Left cardiac atrium (tissue), 4 donors: ENCODE data around the gene KCNQ5. TPM values are rescaled to one million over a fixed set of nuclear protein-coding genes. Genes with fewer than 3 reads are reported as not detected.

ENCODE experiments used
- ATAC-seq, 2 donors: fragments of 200-7000 bp; cut with Tn5 transposase; one replicate each; pipeline ENCODE4 v1.9.1; 2020; ENCODE audit warnings: mild to moderate bottlenecking in 2 of 2, moderate library complexity in 2 of 2
- DNase-seq: peaks from one replicate; pipeline ENCODE4 v3.0.0-alpha.2; 2020
- intact Hi-C, 2 donors: fragments of 100-400 bp; cut with DNase I; formaldehyde crosslinking; loops; one replicate each; pipeline versions ENCODE4 v1.14.1 to v1.15.1; 2022 to 2023
- total RNA-seq, 2 donors: library from RNA; stranded (reverse); fragmentation: NEBNext Ultra II Directional; extraction: Animal tissue kit (Norgen Biotek cat#: 25700); gene quantifications; one replicate each; pipeline ENCODE4 v1.2.1, GENCODE V29; 2021
- donor health status: DM: no; HTN: yes; CAD: no.
- donor health status: DM: no; HTN: yes; CAD: no; lungs with severe emphysema.
- donor health status: DM: yes; HTN: yes; CAD: no.
- donor health status: Dilated cardiomyopathy.

Gene KCNQ5
- total RNA-seq, 2 donors from 2014 or later: 0.16 to 0.44 TPM

GRCh38 chr6:72635636-72636035, 13.8 kb downstream of the KCNQ5 start:
- DNase-seq: no peak
- no peak for ATAC-seq
- intact Hi-C loops: no loop called here

GRCh38 chr6:72636215-72636614, 14.4 kb downstream of the KCNQ5 start:
- DNase-seq (no peak), ATAC-seq (no peak)
- intact Hi-C loops: no loop called here

GRCh38 chr6:72636786-72637185, 14.9 kb downstream of the KCNQ5 start:
- ATAC-seq (no peak), DNase-seq (no peak)
- intact Hi-C loops: no loop called here

GRCh38 chr6:72639920-72640614, 18.2 kb downstream of the KCNQ5 start:
- intact Hi-C loops: no loop called here
- ATAC-seq: no peak
- no peak for DNase-seq

GRCh38 chr6:72640615-72640930, 18.7 kb downstream of the KCNQ5 start:
- intact Hi-C loops: no loop called here
- no peak for ATAC-seq
- DNase-seq: no peak

- intact Hi-C loops: no loop called here
- no peak for DNase-seq
- ATAC-seq: no peak
Observed at GRCh38 chr6:72642435-72642834, 20.6 kb downstream of the KCNQ5 start.

GRCh38 chr6:72643214-72643613, 21.4 kb downstream of the KCNQ5 start:
- ATAC-seq: no peak
- no peak for DNase-seq
- intact Hi-C loops: no loop called here

- intact Hi-C loops: no loop called here
Observed at GRCh38 chr6:72646604-72647485, 25.0 kb downstream of the KCNQ5 start.

GRCh38 chr6:72647489-72647888, 25.6 kb downstream of the KCNQ5 start:
- intact Hi-C loops: no loop called here
- no peak for DNase-seq
- no peak for ATAC-seq

More at GRCh38 chr6:72646604-72647485, 25.0 kb downstream of the KCNQ5 start:
- ATAC-seq (no peak), DNase-seq (no peak)

GRCh38 chr6:72649032-72649984, 27.4 kb downstream of the KCNQ5 start:
- intact Hi-C loops: no loop called here
- ATAC-seq: no peak
- no peak for DNase-seq

- DNase-seq (no peak), ATAC-seq (no peak)
- intact Hi-C loops: no loop called here
Observed at GRCh38 chr6:72650081-72650745, 28.3 kb downstream of the KCNQ5 start.

GRCh38 chr6:72651174-72651573, 29.3 kb downstream of the KCNQ5 start:
- ATAC-seq: no peak
- DNase-seq: no peak
- intact Hi-C loops: no loop called here

- DNase-seq: no peak
- no peak for ATAC-seq
- intact Hi-C loops: no loop called here
Observed at GRCh38 chr6:72651967-72652956, 30.4 kb downstream of the KCNQ5 start.

- ATAC-seq (no peak), DNase-seq (no peak)
- intact Hi-C loops: no loop called here
Observed at GRCh38 chr6:72653026-72653425, 31.2 kb downstream of the KCNQ5 start.

GRCh38 chr6:72654071-72654621, 32.3 kb downstream of the KCNQ5 start:
- no peak for DNase-seq
- no peak for ATAC-seq
- intact Hi-C loops: no loop called here

GRCh38 chr6:72657407-72658197, 35.7 kb downstream of the KCNQ5 start:
- no peak for DNase-seq
- intact Hi-C loops: no loop called here
- ATAC-seq: no peak

GRCh38 chr6:72659754-72660153, 37.9 kb downstream of the KCNQ5 start:
- ATAC-seq (no peak), DNase-seq (no peak)
- intact Hi-C loops: no loop called here
